Left lung (tissue), 10 donors: ENCODE measurements around the gene ITGA2. TPM values are rescaled to one million over a fixed set of nuclear protein-coding genes. Genes with fewer than 3 reads are reported as not detected.

Experiments used
- ATAC-seq: fragments of 200-7000 bp; cut with Tn5 transposase; one replicate; pipeline ENCODE4 v1.9.1; 2020; ENCODE audit warnings: moderate library complexity
- DNase-seq, 4 donors: peaks; one replicate each; pipeline ENCODE4 v3.0.0-alpha.2; 2013 to 2020
- H3K27ac ChIP-seq, 2 donors: fragments of 200-600 bp; sonication (generic) in 1 of 2; one replicate each; pipeline versions ENCODE4 v1.5.0 to v1.8.0; 2020 to 2021
- H3K27me3 ChIP-seq, 2 donors: fragments of 200-600 bp; sonication (generic) in 1 of 2; one replicate each; pipeline versions ENCODE4 v1.5.0 to v1.8.0; 2020 to 2021
- H3K36me3 ChIP-seq, 2 donors: fragments of 200-600 bp; sonication (generic) in 1 of 2; one replicate each; pipeline versions ENCODE4 v1.5.0 to v1.8.0; 2020 to 2021
- H3K4me1 ChIP-seq, 2 donors: fragments of 200-600 bp; one replicate each; pipeline ENCODE4 v1.8.0; 2021
- H3K4me3 ChIP-seq, 2 donors: fragments of 200-600 bp; sonication (generic) in 1 of 2; one replicate each; pipeline versions ENCODE4 v1.5.0 to v1.8.0; 2020 to 2021; ENCODE audit warnings: mild to moderate bottlenecking in 1 of 2
- H3K9me3 ChIP-seq, 2 donors: fragments of 200-600 bp; sonication (generic) in 1 of 2; one replicate each; pipeline versions ENCODE4 v1.5.0 to v1.8.0; 2020 to 2021
- CTCF ChIP-seq, 2 donors: fragments of 200-600 bp; sonication (generic) in 1 of 2; IDR thresholded peaks; one replicate each; pipeline versions ENCODE4 v1.5.0 to v1.8.0; 2021; ENCODE audit warnings: antibody characterized with exemption in 2 of 2
- intact Hi-C, 2 donors: fragments of 100-400 bp; cut with DNase I; formaldehyde crosslinking; loops; one replicate each; pipeline versions ENCODE4 v1.11.2 to v1.14.2; 2022
- polyA plus RNA-seq, 6 donors: library from polyadenylated mRNA; unstranded; fragments of 120-200 nt; gene quantifications; one replicate each; pipeline ENCODE4 v1.2.1, GENCODE V29; 2013; ENCODE audit not compliant: insufficient read length in 6 of 6
- total RNA-seq, 2 donors: library from RNA; stranded (reverse); fragmentation: NEBNext Ultra II Directional; extraction: Animal tissue kit (Norgen Biotek cat#: 25700); gene quantifications; one replicate each; pipeline ENCODE4 v1.2.1, GENCODE V29; 2021
- donor health status: DM: no; HTN: yes; CAD: no.
- donor health status: DM: no; HTN: no; CAD: no.

Gene ITGA2
- total and polyA plus RNA-seq, 8 donors = 32.4 to 63.0 (median 48.3) TPM

- Histone ChIP-seq H3K27me3 (no peaks in the 10 kb centered on the region), H3K27ac (no peak overlapping the region), H3K36me3 (no peaks in the 10 kb centered on the region), H3K9me3 (no peaks in the 10 kb centered on the region), H3K4me1 (no peaks in the 10 kb centered on the region), H3K4me3 (no peak overlapping the region)
- TF ChIP-seq CTCF (IDR thresholded peaks at IDR 0.05) = no peak
- ATAC-seq (no peak), DNase-seq (no peak)
- intact Hi-C loops = no loop called here
Observed at GRCh38 chr5:53123702-53124101, 134.6 kb downstream of the ITGA2 start.

GRCh38 chr5:53126521-53126920 is 137.4 kb downstream of the ITGA2 start:
- no peak for ATAC-seq

GRCh38 chr5:53127107-53127506 is 138.0 kb downstream of the ITGA2 start:
- DNase-seq (no peak), ATAC-seq (no peak)
- H3K36me3 ChIP-seq = no peaks in the 10 kb centered on the region
- H3K27ac ChIP-seq = no peak overlapping the region
- TF ChIP-seq CTCF (IDR thresholded peaks at IDR 0.05) = no peak
- H3K9me3 ChIP-seq = no peaks in the 10 kb centered on the region
- H3K4me1 ChIP-seq = no peaks in the 10 kb centered on the region
- H3K27me3 ChIP-seq = no peaks in the 10 kb centered on the region
- intact Hi-C loops = no loop called here
- no peak overlapping the region for H3K4me3 ChIP-seq

More at GRCh38 chr5:53126521-53126920, 137.4 kb downstream of the ITGA2 start:
- intact Hi-C loops = no loop called here
- no peak for DNase-seq
- no peak overlapping the region for H3K4me3 ChIP-seq
- H3K9me3 ChIP-seq = no peaks in the 10 kb centered on the region
- H3K36me3 ChIP-seq = no peaks in the 10 kb centered on the region
- TF ChIP-seq CTCF (IDR thresholded peaks at IDR 0.05) = no peak
- no peaks in the 10 kb centered on the region for H3K4me1 ChIP-seq
- no peak overlapping the region for H3K27ac ChIP-seq
- H3K27me3 ChIP-seq = no peaks in the 10 kb centered on the region

GRCh38 chr5:53128481-53128880 is 139.3 kb downstream of the ITGA2 start:
- Histone ChIP-seq H3K4me1 (no peaks in the 10 kb centered on the region), H3K27ac (no peak overlapping the region), H3K27me3 (no peaks in the 10 kb centered on the region), H3K9me3 (no peaks in the 10 kb centered on the region), H3K4me3 (no peak overlapping the region), H3K36me3 (no peaks in the 10 kb centered on the region)
- ATAC-seq = no peak
- intact Hi-C loops = no loop called here
- TF ChIP-seq CTCF (IDR thresholded peaks at IDR 0.05) = no peak
- DNase-seq = no peak

- intact Hi-C loops = no loop called here
- DNase-seq (no peak), ATAC-seq (no peak)
- no peaks in the 10 kb centered on the region for H3K9me3 ChIP-seq
- no peaks in the 10 kb centered on the region for H3K4me1 ChIP-seq
- H3K27ac ChIP-seq = no peak overlapping the region
- no peaks in the 10 kb centered on the region for H3K36me3 ChIP-seq
- H3K27me3 ChIP-seq = no peaks in the 10 kb centered on the region
- no peak overlapping the region for H3K4me3 ChIP-seq
- TF ChIP-seq CTCF (IDR thresholded peaks at IDR 0.05) = no peak
Observed at GRCh38 chr5:53130266-53130665, 141.1 kb downstream of the ITGA2 start.
